22Rv1 (cell line): ENCODE results near the gene GRPEL1.

Experiments
- ZFX ChIP-seq: fragments of 450-650 bp; IDR thresholded peaks from 2 replicates; pipeline ENCODE4 v1.6.1; 2017; ENCODE audit warnings: antibody characterized with exemption, borderline replicate concordance
- TF ChIP-seq, protein P1 (sequence below): fragments of 450-650 bp; IDR thresholded peaks from 2 replicates; pipeline ENCODE4 v1.5.1; 2017; ENCODE audit warnings: mild to moderate bottlenecking

DNA sequence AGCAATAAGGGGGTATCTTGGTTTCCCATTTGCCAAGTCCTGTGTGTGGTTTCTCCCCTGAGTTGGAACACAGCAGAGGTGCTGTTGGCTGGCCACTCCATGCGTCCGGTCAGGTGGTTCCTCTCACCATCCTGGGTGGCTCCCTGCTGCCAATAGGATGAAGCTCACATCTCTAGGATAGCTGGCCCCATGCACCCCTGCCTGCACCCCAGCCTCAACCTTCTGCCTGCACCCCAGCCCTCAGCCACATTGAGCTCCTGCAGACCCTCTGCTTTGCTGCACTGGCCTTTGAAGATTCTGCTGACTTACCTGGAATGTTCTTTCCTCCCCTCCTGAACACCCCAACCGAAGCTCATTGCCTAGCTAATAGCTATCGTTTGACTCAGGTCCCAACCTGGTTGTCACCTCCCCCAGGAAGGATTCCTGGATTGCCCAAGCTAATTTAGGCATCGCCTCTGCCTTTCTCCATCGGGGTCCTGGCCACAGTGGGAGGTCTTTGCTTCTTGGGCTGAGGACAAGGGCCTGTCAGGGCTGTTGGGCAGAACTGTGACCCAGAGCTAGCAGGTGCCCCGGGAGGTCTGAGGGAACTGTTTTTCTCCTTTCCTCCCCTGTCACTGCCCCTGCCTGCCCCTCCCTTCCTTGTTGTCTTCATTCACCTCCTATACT is 36.6 kb upstream of the GRPEL1 start:
- TF ChIP-seq, protein P1, sequence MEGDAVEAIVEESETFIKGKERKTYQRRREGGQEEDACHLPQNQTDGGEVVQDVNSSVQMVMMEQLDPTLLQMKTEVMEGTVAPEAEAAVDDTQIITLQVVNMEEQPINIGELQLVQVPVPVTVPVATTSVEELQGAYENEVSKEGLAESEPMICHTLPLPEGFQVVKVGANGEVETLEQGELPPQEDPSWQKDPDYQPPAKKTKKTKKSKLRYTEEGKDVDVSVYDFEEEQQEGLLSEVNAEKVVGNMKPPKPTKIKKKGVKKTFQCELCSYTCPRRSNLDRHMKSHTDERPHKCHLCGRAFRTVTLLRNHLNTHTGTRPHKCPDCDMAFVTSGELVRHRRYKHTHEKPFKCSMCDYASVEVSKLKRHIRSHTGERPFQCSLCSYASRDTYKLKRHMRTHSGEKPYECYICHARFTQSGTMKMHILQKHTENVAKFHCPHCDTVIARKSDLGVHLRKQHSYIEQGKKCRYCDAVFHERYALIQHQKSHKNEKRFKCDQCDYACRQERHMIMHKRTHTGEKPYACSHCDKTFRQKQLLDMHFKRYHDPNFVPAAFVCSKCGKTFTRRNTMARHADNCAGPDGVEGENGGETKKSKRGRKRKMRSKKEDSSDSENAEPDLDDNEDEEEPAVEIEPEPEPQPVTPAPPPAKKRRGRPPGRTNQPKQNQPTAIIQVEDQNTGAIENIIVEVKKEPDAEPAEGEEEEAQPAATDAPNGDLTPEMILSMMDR: no peak
- no peak for TF ChIP-seq ZFX
